22Rv1 (cell line): ENCODE measurements around the gene ASB7.

ENCODE experiments used
- CTCF ChIP-seq: fragments of 450-650 bp; IDR thresholded peaks from 2 replicates; pipeline ENCODE4 v1.5.1; 2017; ENCODE audit warnings: mild to moderate bottlenecking
- ZFX ChIP-seq: fragments of 450-650 bp; IDR thresholded peaks from 2 replicates; pipeline ENCODE4 v1.6.1; 2017; ENCODE audit warnings: antibody characterized with exemption, borderline replicate concordance

- no peak for TF ChIP-seq CTCF
- no peak for TF ChIP-seq ZFX
These were observed 9.5 kb upstream of the ASB7 start for GRCh38 chr15:100592898-100593297.
